GM13976 (cell line): ENCODE measurements around the gene YIPF6.
A peak's percentile ranks its signal among the peaks of the same experiment; 100 is the strongest.

Source experiments
- DNase-seq: peaks from one replicate; pipeline ENCODE4 v3.0.0; 2012; ENCODE audit warnings: low spot score
- CTCF ChIP-seq: IDR thresholded peaks from 2 replicates; pipeline ENCODE4 v1.5.1; 2012; ENCODE audit warnings: borderline replicate concordance, mild to moderate bottlenecking; ENCODE audit not compliant: insufficient read depth; ENCODE audit errors: extremely low read depth, missing control alignments, control extremely low read depth
- in situ Hi-C: fragments of 300-500 bp; cut with MboI; formaldehyde crosslinking; loops from one replicate; pipeline ENCODE4 v1.12.0; 2022; ENCODE audit warnings: low sequenced_read_pairs, mixed read lengths, inconsistent platforms; ENCODE audit not compliant: unreplicated experiment

The YIPF6 gene, protein sequence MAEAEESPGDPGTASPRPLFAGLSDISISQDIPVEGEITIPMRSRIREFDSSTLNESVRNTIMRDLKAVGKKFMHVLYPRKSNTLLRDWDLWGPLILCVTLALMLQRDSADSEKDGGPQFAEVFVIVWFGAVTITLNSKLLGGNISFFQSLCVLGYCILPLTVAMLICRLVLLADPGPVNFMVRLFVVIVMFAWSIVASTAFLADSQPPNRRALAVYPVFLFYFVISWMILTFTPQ

DNA sequence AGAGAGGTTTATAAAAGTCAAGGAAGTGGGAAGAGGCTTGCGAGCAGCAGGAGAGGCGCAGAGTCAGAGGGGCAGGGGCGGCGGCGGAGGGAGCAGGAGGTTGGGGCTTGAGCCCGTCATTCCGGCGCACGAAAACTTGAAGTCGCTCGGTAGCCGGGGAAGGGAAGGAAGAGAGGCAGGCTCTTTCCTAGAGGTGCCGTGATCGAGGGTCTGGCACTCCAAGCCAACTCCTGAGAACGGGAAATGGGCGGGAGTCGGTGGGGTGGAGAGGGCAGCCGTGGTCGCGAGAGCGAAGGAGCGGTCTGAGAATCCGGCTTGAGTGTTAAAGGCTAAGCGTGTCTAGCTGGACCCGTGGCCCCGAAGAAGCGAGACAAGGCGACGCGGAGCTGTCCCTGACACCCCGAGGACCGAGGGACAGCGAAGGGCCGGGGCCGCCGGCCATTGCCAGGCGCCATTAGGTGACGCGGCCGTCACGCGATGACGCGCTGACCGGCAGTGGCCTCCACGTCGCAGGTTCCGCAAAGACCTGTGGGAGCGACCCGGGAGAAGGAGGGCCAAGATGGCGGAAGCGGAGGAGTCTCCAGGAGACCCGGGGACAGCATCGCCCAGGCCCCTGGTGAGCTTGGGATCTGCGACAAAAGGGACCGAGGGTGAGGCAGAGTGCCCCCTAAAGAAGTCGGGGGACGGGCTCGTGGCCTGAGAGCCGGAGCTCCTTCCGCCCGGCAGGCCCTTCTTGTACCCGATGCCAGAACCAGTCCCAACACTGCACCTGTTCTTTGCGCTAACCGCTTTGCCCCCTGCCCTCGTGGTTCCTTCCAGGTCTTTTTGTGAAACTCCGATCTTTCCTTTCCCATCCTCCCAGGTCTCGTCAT is at the start of gene YIPF6:
Gene YIPF6, plus strand, starts transcription at position 544 of the 872 bp plus-strand sequence. Its CDS starts 16 bp downstream, at position 560.
- peak; percentile 83 for DNase-seq
- in situ Hi-C loops, result no loop called here
- no peak for TF ChIP-seq CTCF

- TF ChIP-seq CTCF, result no peak
- no peak for DNase-seq
- in situ Hi-C loops, result loop anchor here (25.0 kb wide), 1 partner anchor 264 kb away; no protein-coding TSS in a partner anchor
These were observed 47.1 kb upstream of the YIPF6 start for GRCh38 chrX:68451720-68452119.

GRCh38 chrX:68454476-68455150 is 44.2 kb upstream of the YIPF6 start:
- in situ Hi-C loops, result loop anchor here (25.0 kb wide), 1 partner anchor 267 kb away; no protein-coding TSS in a partner anchor
- no peak for TF ChIP-seq CTCF
- no peak for DNase-seq

DNA sequence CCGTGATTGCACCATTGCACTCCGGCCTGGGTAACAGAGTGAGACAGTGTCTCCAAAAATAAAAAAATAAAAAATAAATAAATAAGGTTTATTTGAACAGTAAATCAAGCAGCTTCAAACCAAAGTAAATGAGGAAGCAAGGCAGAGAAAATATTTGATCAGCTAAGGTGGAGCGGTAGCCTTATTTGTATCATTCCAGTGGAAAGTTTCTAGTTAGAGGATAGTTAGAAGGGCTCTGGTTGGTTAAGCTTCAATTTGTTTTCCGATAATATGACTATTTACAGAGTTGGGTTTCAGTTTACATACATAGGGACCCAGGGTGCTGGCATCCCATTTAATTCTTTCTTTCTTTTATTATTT is 43.7 kb upstream of the YIPF6 start:
- no peak for DNase-seq
- no peak for TF ChIP-seq CTCF

GRCh38 chrX:68461093-68461492 is 37.8 kb upstream of the YIPF6 start:
- in situ Hi-C loops, result loop anchor here (25.0 kb wide), 1 partner anchor 274 kb away; no protein-coding TSS in a partner anchor
- no peak for TF ChIP-seq CTCF
- DNase-seq, result no peak

More for the DNA sequence above, 43.7 kb upstream of the YIPF6 start:
- in situ Hi-C loops, result loop anchor here (25.0 kb wide), 1 partner anchor 268 kb away; no protein-coding TSS in a partner anchor

GRCh38 chrX:68461576-68461975 is 37.3 kb upstream of the YIPF6 start:
- DNase-seq, result no peak
- in situ Hi-C loops, result loop anchor here (25.0 kb wide), 1 partner anchor 274 kb away; no protein-coding TSS in a partner anchor

More at GRCh38 chrX:68461576-68461975, 37.3 kb upstream of the YIPF6 start:
- TF ChIP-seq CTCF, result no peak
